Muscle of leg (tissue), 11 donors: ENCODE results near the gene CD93. TPM values are rescaled to one million over a fixed set of nuclear protein-coding genes. Genes with fewer than 3 reads are reported as not detected.

Experiments
- DNase-seq: peaks from one replicate; pipeline ENCODE4 v3.0.0; 2013
- H3K27ac ChIP-seq: one replicate; pipeline ENCODE4 v1.5.1; 2013; ENCODE audit warnings: mild to moderate bottlenecking, low read length, control low read depth
- H3K27me3 ChIP-seq: one replicate; pipeline ENCODE4 v1.6.1; 2013; ENCODE audit warnings: low read length; ENCODE audit not compliant: control insufficient read depth, insufficient read depth
- H3K36me3 ChIP-seq: one replicate; pipeline ENCODE4 v1.6.1; 2013; ENCODE audit warnings: low read length; ENCODE audit not compliant: control insufficient read depth, insufficient read depth
- H3K4me1 ChIP-seq: one replicate; pipeline ENCODE4 v1.6.1; 2013; ENCODE audit warnings: low read length; ENCODE audit not compliant: control insufficient read depth, insufficient read depth
- H3K4me3 ChIP-seq: one replicate; pipeline ENCODE4 v1.5.1; 2013; ENCODE audit warnings: low read length, control low read depth
- H3K9me3 ChIP-seq: replicated peaks from 2 replicates; pipeline ENCODE4 v1.6.1; 2013; ENCODE audit warnings: low read depth, low read length; ENCODE audit not compliant: control insufficient read depth
- WGBS: methylation state at CpG from one replicate; pipeline ENCODE4 v1.1.5; 2013; ENCODE audit warnings: missing lambda C conversion rate; ENCODE audit not compliant: insufficient coverage; 5-methylcytosine and 5-hydroxymethylcytosine counted together
- polyA plus RNA-seq, 8 donors: library from polyadenylated mRNA; unstranded; fragments of 120-200 nt; gene quantifications; one replicate each; pipeline versions ENCODE4 v1.2.1 to v1.2.3, GENCODE V29; 2013; ENCODE audit warnings: inconsistent platforms in 1 of 8, low replicate concordance in 1 of 8; ENCODE audit not compliant: insufficient read length in 8 of 8, insufficient read depth in 1 of 8
- total RNA-seq: library from RNA; stranded (reverse); fragments of 120-200 nt; gene quantifications from one replicate; pipeline ENCODE4 v1.2.4, GENCODE V29; 2013

The CD93 gene
- total and polyA plus RNA-seq, 9 donors, result 48.2 to 69.8 (median 59.7) TPM

- Histone ChIP-seq H3K36me3 (no peaks in the 10 kb centered on the region), H3K4me1 (no peaks in the 10 kb centered on the region), H3K27me3 (no peaks in the 10 kb centered on the region), H3K4me3 (no peak overlapping the region), H3K9me3 (no peaks in the 10 kb centered on the region), H3K27ac (no peak overlapping the region)
- WGBS, result 73% methylated on average over 5 of the region's 11 CpGs
- DNase-seq, result no peak
These were observed 13.1 kb downstream of the CD93 start for GRCh38 chr20:23072892-23073586.

- no peak overlapping the region for H3K4me3 ChIP-seq
- DNase-seq, result peak; percentile 85
- no peaks in the 10 kb centered on the region for H3K9me3 ChIP-seq
- H3K27me3 ChIP-seq, result no peaks in the 10 kb centered on the region
- no peaks in the 10 kb centered on the region for H3K4me1 ChIP-seq
- H3K36me3 ChIP-seq, result no peaks in the 10 kb centered on the region
- H3K27ac ChIP-seq, result no peak overlapping the region
- WGBS, result 25% methylated on average over 1 of the region's 4 CpGs
These were observed 14.1 kb downstream of the CD93 start for GRCh38 chr20:23071996-23072395.

- no peak for DNase-seq
- WGBS, result no CpG with 5 or more reads among the region's 3 CpGs
These were observed 14.7 kb downstream of the CD93 start for GRCh38 chr20:23071398-23071797.

GRCh38 chr20:23069108-23069507, 17.0 kb downstream of the CD93 start:
- no peak for DNase-seq
- WGBS, result no CpG with 5 or more reads among the region's 2 CpGs

More at GRCh38 chr20:23071398-23071797, 14.7 kb downstream of the CD93 start:
- no peak overlapping the region for H3K27ac ChIP-seq
- no peak overlapping the region for H3K4me3 ChIP-seq
- H3K27me3 ChIP-seq, result no peaks in the 10 kb centered on the region
- no peaks in the 10 kb centered on the region for H3K36me3 ChIP-seq
- no peaks in the 10 kb centered on the region for H3K9me3 ChIP-seq
- no peaks in the 10 kb centered on the region for H3K4me1 ChIP-seq

GRCh38 chr20:23068283-23068682, 17.8 kb downstream of the CD93 start:
- Histone ChIP-seq H3K4me3 (no peak overlapping the region), H3K27ac (no peak overlapping the region), H3K36me3 (no peaks in the 10 kb centered on the region), H3K9me3 (no peaks in the 10 kb centered on the region), H3K27me3 (no peaks in the 10 kb centered on the region), H3K4me1 (peaks cover 5% of the 10 kb centered on the region)
- WGBS, result 71% methylated on average over 1 of the region's 1 CpG
- DNase-seq, result no peak

More at GRCh38 chr20:23069108-23069507, 17.0 kb downstream of the CD93 start:
- H3K27ac ChIP-seq, result no peak overlapping the region
- H3K9me3 ChIP-seq, result no peaks in the 10 kb centered on the region
- no peaks in the 10 kb centered on the region for H3K27me3 ChIP-seq
- no peaks in the 10 kb centered on the region for H3K36me3 ChIP-seq
- no peaks in the 10 kb centered on the region for H3K4me1 ChIP-seq
- no peak overlapping the region for H3K4me3 ChIP-seq

GRCh38 chr20:23066772-23067171, 19.4 kb downstream of the CD93 start:
- H3K27me3 ChIP-seq, result no peaks in the 10 kb centered on the region
- no CpG with 5 or more reads among the region's 3 CpGs for WGBS
- no peaks in the 10 kb centered on the region for H3K9me3 ChIP-seq
- no peak for DNase-seq
- H3K27ac ChIP-seq, result no peak overlapping the region
- peaks cover 18% of the 10 kb centered on the region for H3K4me1 ChIP-seq
- H3K36me3 ChIP-seq, result no peaks in the 10 kb centered on the region
- H3K4me3 ChIP-seq, result no peak overlapping the region

- H3K27ac ChIP-seq, result no peak overlapping the region
- H3K9me3 ChIP-seq, result no peaks in the 10 kb centered on the region
- H3K36me3 ChIP-seq, result no peaks in the 10 kb centered on the region
- H3K27me3 ChIP-seq, result no peaks in the 10 kb centered on the region
- 62% methylated on average over 3 of the region's 9 CpGs for WGBS
- no peak for DNase-seq
- H3K4me3 ChIP-seq, result no peak overlapping the region
- H3K4me1 ChIP-seq, result peaks cover 30% of the 10 kb centered on the region
These were observed 20.6 kb downstream of the CD93 start for GRCh38 chr20:23065266-23066201.

GRCh38 chr20:23063581-23063980, 22.5 kb downstream of the CD93 start:
- no peak overlapping the region for H3K4me3 ChIP-seq
- no peaks in the 10 kb centered on the region for H3K9me3 ChIP-seq
- H3K27me3 ChIP-seq, result no peaks in the 10 kb centered on the region
- WGBS, result 63% methylated on average over 1 of the region's 2 CpGs
- DNase-seq, result no peak
- no peaks in the 10 kb centered on the region for H3K36me3 ChIP-seq
- H3K4me1 ChIP-seq, result peaks cover 41% of the 10 kb centered on the region
- no peak overlapping the region for H3K27ac ChIP-seq

GRCh38 chr20:23063168-23063567, 23.0 kb downstream of the CD93 start:
- 71% methylated on average over 1 of the region's 3 CpGs for WGBS
- Histone ChIP-seq H3K4me1 (peaks cover 41% of the 10 kb centered on the region), H3K36me3 (no peaks in the 10 kb centered on the region), H3K4me3 (no peak overlapping the region), H3K9me3 (no peaks in the 10 kb centered on the region), H3K27ac (no peak overlapping the region), H3K27me3 (no peaks in the 10 kb centered on the region)
- DNase-seq, result no peak

GRCh38 chr20:23062632-23063031, 23.5 kb downstream of the CD93 start:
- Histone ChIP-seq H3K4me1 (peaks cover 41% of the 10 kb centered on the region), H3K36me3 (no peaks in the 10 kb centered on the region), H3K27me3 (no peaks in the 10 kb centered on the region), H3K27ac (peak overlapping the region; percentile 83), H3K9me3 (no peaks in the 10 kb centered on the region), H3K4me3 (no peak overlapping the region)
- DNase-seq, result no peak
